ENCODE data around the gene NACC2. TPM values are rescaled to one million over a fixed set of nuclear protein-coding genes. Genes with fewer than 3 reads are reported as not detected.

The NACC2 gene
- polyA plus RNA-seq, 3 donors = 8.1 to 32.4 (median 8.7) TPM

GRCh38 chr9:136008693-136008997, 86.4 kb downstream of the NACC2 start:
- DNase-seq = no peak
- Histone ChIP-seq H3K27ac (ENCODE audit: low read depth in 1 of 2, low read length in 2 of 2) (no peak overlapping the region), H3K9me3 (replicated peaks in 1 of 2; ENCODE audit: control insufficient read depth in 1 of 2, insufficient read depth in 1 of 2, low read length in 2 of 2) (no peaks in the 10 kb centered on the region), H3K4me3 (replicated peaks in 1 of 3; ENCODE audit: low read depth in 2 of 3, low read length in 3 of 3) (no peak overlapping the region), H3K36me3 (replicated peaks in 1 of 2; ENCODE audit: control insufficient read depth in 1 of 2, insufficient read depth in 2 of 2, low read length in 2 of 2) (peaks cover 54 to 73% of the 10 kb centered on the region in 2 donors), H3K9ac (ENCODE audit: insufficient read depth, low read length, poor library complexity, severe bottlenecking) (no peak overlapping the region), H3K79me2 (ENCODE audit: insufficient read depth, low read length) (peaks cover 3% of the 10 kb centered on the region), H3K4me2 (replicated peaks; ENCODE audit: extremely low read depth, low read length, poor library complexity, severe bottlenecking) (no peak overlapping the region), H2AFZ (ENCODE audit: insufficient read depth, low read depth, low read length, poor library complexity, severe bottlenecking) (no peak overlapping the region), H4K20me1 (ENCODE audit: insufficient read depth, low read length) (peaks cover 97% of the 10 kb centered on the region), H3K27me3 (ENCODE audit: control insufficient read depth in 2 of 2, insufficient read depth in 2 of 2, low read length in 2 of 2) (no peaks in the 10 kb centered on the region), H3K4me1 (ENCODE audit: control insufficient read depth in 1 of 2, insufficient read depth in 2 of 2, low read length in 2 of 2) (peaks cover 0 to 4% of the 10 kb centered on the region in 2 donors)
- Mint-ChIP-seq H3K27me3 (ENCODE audit: low read depth in 3 of 3) (peaks cover 0 to 2% (median 0%) of the 10 kb centered on the region in 3 donors), H3K9me3 (peaks cover 0 to 2% (median 0%) of the 10 kb centered on the region in 7 donors), H3K36me3 (peaks cover 35 to 63% of the 10 kb centered on the region in 2 donors), H3K4me3 (no peak overlapping the region), H3K27ac (no peak overlapping the region), H3K4me1 (peaks cover 6% of the 10 kb centered on the region)
- intact Hi-C loops (cut with micrococcal nuclease) = no loop called here
- no peak for TF ChIP-seq CTCF (IDR thresholded peaks at IDR 0.05)
- WGBS (ENCODE audit: insufficient coverage) = 92% methylated on average over 13 of the region's 21 CpGs

GRCh38 chr9:136007934-136008692, 87.0 kb downstream of the NACC2 start:
- Histone ChIP-seq H3K27ac (ENCODE audit: low read depth in 1 of 2, low read length in 2 of 2) (no peak overlapping the region), H3K4me2 (replicated peaks; ENCODE audit: extremely low read depth, low read length, poor library complexity, severe bottlenecking) (no peak overlapping the region), H3K4me3 (replicated peaks in 1 of 3; ENCODE audit: low read depth in 2 of 3, low read length in 3 of 3) (no peak overlapping the region), H3K9ac (ENCODE audit: insufficient read depth, low read length, poor library complexity, severe bottlenecking) (no peak overlapping the region), H3K4me1 (ENCODE audit: control insufficient read depth in 1 of 2, insufficient read depth in 2 of 2, low read length in 2 of 2) (peaks cover 0 to 4% of the 10 kb centered on the region in 2 donors), H3K9me3 (replicated peaks in 1 of 2; ENCODE audit: control insufficient read depth in 1 of 2, insufficient read depth in 1 of 2, low read length in 2 of 2) (no peaks in the 10 kb centered on the region), H3K27me3 (ENCODE audit: control insufficient read depth in 2 of 2, insufficient read depth in 2 of 2, low read length in 2 of 2) (no peaks in the 10 kb centered on the region), H3K36me3 (replicated peaks in 1 of 2; ENCODE audit: control insufficient read depth in 1 of 2, insufficient read depth in 2 of 2, low read length in 2 of 2) (peaks cover 49 to 68% of the 10 kb centered on the region in 2 donors), H2AFZ (ENCODE audit: insufficient read depth, low read depth, low read length, poor library complexity, severe bottlenecking) (no peak overlapping the region), H3K79me2 (ENCODE audit: insufficient read depth, low read length) (peaks cover 3% of the 10 kb centered on the region), H4K20me1 (ENCODE audit: insufficient read depth, low read length) (peaks cover 94% of the 10 kb centered on the region)
- TF ChIP-seq CTCF (IDR thresholded peaks at IDR 0.05) = no peak
- H3K27me3 Mint-ChIP-seq (ENCODE audit: low read depth in 3 of 3) = peaks cover 0 to 2% (median 0%) of the 10 kb centered on the region in 3 donors
- no peak for DNase-seq
- intact Hi-C loops (cut with micrococcal nuclease) = no loop called here
- H3K4me1 Mint-ChIP-seq = peaks cover 6% of the 10 kb centered on the region
- H3K27ac Mint-ChIP-seq = peak overlapping the region in 3 of 7 donors; percentile 8 to 71 (median 15)
- peaks cover 0 to 2% (median 0%) of the 10 kb centered on the region in 7 donors for H3K9me3 Mint-ChIP-seq
- H3K4me3 Mint-ChIP-seq = no peak overlapping the region
- peaks cover 31 to 58% of the 10 kb centered on the region in 2 donors for H3K36me3 Mint-ChIP-seq
- WGBS (ENCODE audit: insufficient coverage) = 93% methylated on average over 14 of the region's 24 CpGs

All from CD14-positive monocyte (primary cell).